OCI-LY3 (cell line): ENCODE measurements around the gene COL4A6.

Experiments used
- CTCF ChIP-seq: fragments of 200-600, 300-600 bp; sonication (generic); IDR thresholded peaks from 2 replicates; pipeline ENCODE4 v1.5.1; 2014; ENCODE audit warnings: antibody characterized with exemption, low read length, low read depth
- EZH2phosphoT487 ChIP-seq: fragments of 200-600 bp; shearing (Covaris generic); IDR thresholded peaks from 2 replicates; pipeline ENCODE4 v1.6.1; 2018; ENCODE audit warnings: antibody characterized with exemption, mixed run types, low read depth

GRCh38 chrX:108132876-108133275 is 305.3 kb downstream of the COL4A6 start:
- TF ChIP-seq CTCF (no peak), EZH2phosphoT487 (no peak)
